ENCODE results near the gene OSBPL1A. TPM values are rescaled to one million over a fixed set of nuclear protein-coding genes. Genes with fewer than 3 reads are reported as not detected.

OSBPL1A gene
- total RNA-seq, 1 experiment from 2014 or later = 53.1 TPM

DNA sequence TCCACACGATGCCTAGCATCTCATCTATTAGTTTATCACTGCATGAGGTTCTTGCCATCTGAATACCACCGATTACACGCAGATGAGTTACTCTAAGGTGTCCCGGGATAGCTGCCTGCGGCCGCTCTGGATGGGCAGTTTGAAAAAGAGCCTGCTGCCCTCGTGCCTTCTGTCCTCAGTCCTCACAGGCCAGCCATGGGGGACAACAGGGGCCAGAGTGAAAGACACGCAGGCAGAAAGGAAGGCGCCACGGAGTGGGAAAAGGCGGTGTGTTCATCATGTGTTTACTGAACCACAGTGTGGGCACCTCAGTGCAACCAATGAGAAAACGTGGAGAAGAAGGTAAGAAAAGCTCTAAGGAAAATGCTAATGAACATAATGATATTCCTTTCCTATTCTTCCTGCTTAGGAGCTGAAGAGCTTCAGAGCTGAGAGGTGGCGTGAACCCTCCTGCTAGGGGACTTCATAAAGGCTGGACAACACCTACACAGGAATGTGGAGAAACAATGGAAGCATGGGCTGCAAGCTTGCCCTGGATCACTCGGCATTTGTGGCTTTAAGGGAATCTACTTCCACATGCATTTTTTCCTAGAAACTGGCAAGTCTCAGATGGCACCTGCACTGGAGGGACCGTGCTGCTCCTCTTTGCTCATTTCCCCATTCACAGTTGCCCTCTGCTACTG lies 207.8 kb downstream of the OSBPL1A start:
- TF ChIP-seq, protein P1, sequence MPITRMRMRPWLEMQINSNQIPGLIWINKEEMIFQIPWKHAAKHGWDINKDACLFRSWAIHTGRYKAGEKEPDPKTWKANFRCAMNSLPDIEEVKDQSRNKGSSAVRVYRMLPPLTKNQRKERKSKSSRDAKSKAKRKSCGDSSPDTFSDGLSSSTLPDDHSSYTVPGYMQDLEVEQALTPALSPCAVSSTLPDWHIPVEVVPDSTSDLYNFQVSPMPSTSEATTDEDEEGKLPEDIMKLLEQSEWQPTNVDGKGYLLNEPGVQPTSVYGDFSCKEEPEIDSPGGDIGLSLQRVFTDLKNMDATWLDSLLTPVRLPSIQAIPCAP (CRISPR knock-in tag; IDR thresholded peaks at IDR 0.05) = no peak
- TF ChIP-seq TEAD4 (CRISPR knock-in tag; IDR thresholded peaks at IDR 0.05) (no peak), NR3C1 (CRISPR knock-in tag; conservative IDR thresholded peaks at IDR 0.05; ENCODE audit: low read depth) (no peak), ZNF317 (CRISPR knock-in tag; IDR thresholded peaks at IDR 0.05; ENCODE audit: borderline replicate concordance, low read depth) (no peak), NFATC4 (CRISPR knock-in tag; IDR thresholded peaks at IDR 0.05) (no peak), TEAD1 (CRISPR knock-in tag; IDR thresholded peaks at IDR 0.05) (no peak), PRRX2 (CRISPR knock-in tag; IDR thresholded peaks at IDR 0.05) (no peak)
- TF ChIP-seq, protein P2, sequence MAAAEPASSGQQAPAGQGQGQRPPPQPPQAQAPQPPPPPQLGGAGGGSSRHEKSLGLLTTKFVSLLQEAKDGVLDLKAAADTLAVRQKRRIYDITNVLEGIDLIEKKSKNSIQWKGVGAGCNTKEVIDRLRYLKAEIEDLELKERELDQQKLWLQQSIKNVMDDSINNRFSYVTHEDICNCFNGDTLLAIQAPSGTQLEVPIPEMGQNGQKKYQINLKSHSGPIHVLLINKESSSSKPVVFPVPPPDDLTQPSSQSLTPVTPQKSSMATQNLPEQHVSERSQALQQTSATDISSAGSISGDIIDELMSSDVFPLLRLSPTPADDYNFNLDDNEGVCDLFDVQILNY (CRISPR knock-in tag; IDR thresholded peaks at IDR 0.05) = no peak
- TF ChIP-seq, protein P3, sequence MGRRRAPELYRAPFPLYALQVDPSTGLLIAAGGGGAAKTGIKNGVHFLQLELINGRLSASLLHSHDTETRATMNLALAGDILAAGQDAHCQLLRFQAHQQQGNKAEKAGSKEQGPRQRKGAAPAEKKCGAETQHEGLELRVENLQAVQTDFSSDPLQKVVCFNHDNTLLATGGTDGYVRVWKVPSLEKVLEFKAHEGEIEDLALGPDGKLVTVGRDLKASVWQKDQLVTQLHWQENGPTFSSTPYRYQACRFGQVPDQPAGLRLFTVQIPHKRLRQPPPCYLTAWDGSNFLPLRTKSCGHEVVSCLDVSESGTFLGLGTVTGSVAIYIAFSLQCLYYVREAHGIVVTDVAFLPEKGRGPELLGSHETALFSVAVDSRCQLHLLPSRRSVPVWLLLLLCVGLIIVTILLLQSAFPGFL (CRISPR knock-in tag; IDR thresholded peaks at IDR 0.05; ENCODE audit: borderline replicate concordance) = no peak
- DNase-seq (ENCODE audit: low spot score) (no peak), ATAC-seq (peak; percentile 71)
- H3K27ac Mint-ChIP-seq = peak overlapping the region; percentile 16; the same call in 1 of the 2 replicates
- peaks cover 2% of the 10 kb centered on the region; the same call in 1 of the 2 replicates for H3K36me3 Mint-ChIP-seq
- no peak overlapping the region for H3K4me3 Mint-ChIP-seq
- no peaks in the 10 kb centered on the region for H3K27me3 Mint-ChIP-seq (ENCODE audit: low read depth)
- H3K9me3 Mint-ChIP-seq = no peaks in the 10 kb centered on the region
- CTCF ChIA-PET = interaction anchor here (1.1 to 6.0 kb wide), 3 partner anchors 13 to 298 kb away, joined by 3 to 50 read pairs (median 3); no protein-coding TSS in a partner anchor
- H3K4me1 Mint-ChIP-seq = peaks cover 17% of the 10 kb centered on the region
- POLR2A ChIA-PET = no interaction called here

DNA sequence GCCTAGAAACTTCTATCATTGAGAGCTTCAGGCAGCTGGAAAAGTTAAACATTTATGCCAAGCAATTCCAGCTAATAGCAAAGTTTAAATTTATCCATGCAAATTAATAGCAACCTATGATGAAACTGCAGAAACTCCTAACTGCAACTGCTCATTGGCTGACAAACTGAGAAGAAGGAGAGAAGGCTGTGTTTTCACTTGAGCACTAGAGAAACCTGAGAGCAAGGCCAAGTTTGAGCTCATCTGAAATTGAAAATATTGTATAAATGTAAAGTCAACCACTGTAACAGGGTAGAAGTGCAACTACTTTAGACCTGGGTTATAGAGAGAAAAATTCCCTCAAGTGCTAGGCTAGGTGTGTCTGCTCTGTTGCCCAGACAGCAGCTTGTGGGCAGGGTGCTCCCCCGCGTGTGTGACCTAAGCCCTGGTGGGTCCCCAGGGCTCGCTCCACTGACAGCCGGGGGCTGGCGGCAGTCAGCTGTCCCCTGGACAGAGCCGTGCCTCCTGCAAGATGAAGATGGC lies 208.6 kb downstream of the OSBPL1A start:
- Mint-ChIP-seq H3K4me3 (no peak overlapping the region), H3K9me3 (no peaks in the 10 kb centered on the region), H3K4me1 (peaks cover 19% of the 10 kb centered on the region), H3K36me3 (peaks cover 2% of the 10 kb centered on the region; the same call in 1 of the 2 replicates), H3K27ac (no peak overlapping the region), H3K27me3 (ENCODE audit: low read depth) (no peaks in the 10 kb centered on the region)
- no peak for TF ChIP-seq ZNF263 (CRISPR knock-in tag; IDR thresholded peaks at IDR 0.05; ENCODE audit: low read depth)
- TF ChIP-seq, protein P4, sequence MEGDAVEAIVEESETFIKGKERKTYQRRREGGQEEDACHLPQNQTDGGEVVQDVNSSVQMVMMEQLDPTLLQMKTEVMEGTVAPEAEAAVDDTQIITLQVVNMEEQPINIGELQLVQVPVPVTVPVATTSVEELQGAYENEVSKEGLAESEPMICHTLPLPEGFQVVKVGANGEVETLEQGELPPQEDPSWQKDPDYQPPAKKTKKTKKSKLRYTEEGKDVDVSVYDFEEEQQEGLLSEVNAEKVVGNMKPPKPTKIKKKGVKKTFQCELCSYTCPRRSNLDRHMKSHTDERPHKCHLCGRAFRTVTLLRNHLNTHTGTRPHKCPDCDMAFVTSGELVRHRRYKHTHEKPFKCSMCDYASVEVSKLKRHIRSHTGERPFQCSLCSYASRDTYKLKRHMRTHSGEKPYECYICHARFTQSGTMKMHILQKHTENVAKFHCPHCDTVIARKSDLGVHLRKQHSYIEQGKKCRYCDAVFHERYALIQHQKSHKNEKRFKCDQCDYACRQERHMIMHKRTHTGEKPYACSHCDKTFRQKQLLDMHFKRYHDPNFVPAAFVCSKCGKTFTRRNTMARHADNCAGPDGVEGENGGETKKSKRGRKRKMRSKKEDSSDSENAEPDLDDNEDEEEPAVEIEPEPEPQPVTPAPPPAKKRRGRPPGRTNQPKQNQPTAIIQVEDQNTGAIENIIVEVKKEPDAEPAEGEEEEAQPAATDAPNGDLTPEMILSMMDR (IDR thresholded peaks at IDR 0.05) = no peak
- no peak for TF ChIP-seq GTF2I (CRISPR knock-in tag; conservative IDR thresholded peaks at IDR 0.05)
- no peak for TF ChIP-seq ATF1 (CRISPR knock-in tag; IDR thresholded peaks at IDR 0.05)
- no peak for TF ChIP-seq EMX1 (CRISPR knock-in tag; IDR thresholded peaks at IDR 0.05)
- no peak for TF ChIP-seq ZBTB21 (CRISPR knock-in tag; IDR thresholded peaks at IDR 0.05; ENCODE audit: borderline replicate concordance)
- no peak for TF ChIP-seq JAZF1 (CRISPR knock-in tag; IDR thresholded peaks at IDR 0.05)
- TF ChIP-seq, protein P5, sequence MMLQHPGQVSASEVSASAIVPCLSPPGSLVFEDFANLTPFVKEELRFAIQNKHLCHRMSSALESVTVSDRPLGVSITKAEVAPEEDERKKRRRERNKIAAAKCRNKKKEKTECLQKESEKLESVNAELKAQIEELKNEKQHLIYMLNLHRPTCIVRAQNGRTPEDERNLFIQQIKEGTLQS (CRISPR knock-in tag; conservative IDR thresholded peaks at IDR 0.05) = no peak
- TF ChIP-seq NFATC4 (CRISPR knock-in tag; IDR thresholded peaks at IDR 0.05) = no peak
- no peak for TF ChIP-seq ZNF232 (CRISPR knock-in tag; IDR thresholded peaks at IDR 0.05)
- no peak for TF ChIP-seq MXD4 (CRISPR knock-in tag; IDR thresholded peaks at IDR 0.05; ENCODE audit: borderline replicate concordance)
- ChIA-PET POLR2A (no interaction called here), CTCF (interaction anchor here (1.8 to 6.0 kb wide), 2 partner anchors 12 to 271 kb away, joined by 3 to 50 read pairs; no protein-coding TSS in a partner anchor)
- ATAC-seq (no peak), DNase-seq (ENCODE audit: low spot score) (no peak)

Measured in WTC11 (cell line).